ENCODE data around the gene ADAMTSL2. TPM values are rescaled to one million over a fixed set of nuclear protein-coding genes. Genes with fewer than 3 reads are reported as not detected.
A peak's percentile ranks its signal among the peaks of the same experiment; 100 is the strongest.

ADAMTSL2 gene
- total and polyA plus RNA-seq, 4 experiments from 2014 or later = 0.07 to 0.17 (median 0.09) TPM; not detected in 1

GRCh38 chr9:133597316-133597957 lies 62.9 kb downstream of the ADAMTSL2 start:
- no peak overlapping the region for H3K4me3 Mint-ChIP-seq
- ChIA-PET POLR2A (ENCODE audit: partially characterized antibody) (no interaction called here), CTCF (ENCODE audit: partially characterized antibody) (interaction anchor here (0.6 to 0.9 kb wide), 2 partner anchors 9 to 13 kb away, joined by 3 read pairs; no protein-coding TSS in a partner anchor)
- Histone ChIP-seq H3K27ac (ENCODE audit: low read depth, low read length) (no peak overlapping the region), H3K27me3 (ENCODE audit: insufficient read depth, low read length) (no peaks in the 10 kb centered on the region), H3K36me3 (ENCODE audit: insufficient read depth, low read length) (no peaks in the 10 kb centered on the region), H3K4me1 (ENCODE audit: insufficient read depth, low read length) (no peaks in the 10 kb centered on the region), H3K9me3 (ENCODE audit: control insufficient read depth in 1 of 2, low read length in 2 of 2) (peaks cover 0 to 8% of the 10 kb centered on the region in 2 donors), H3K4me3 (ENCODE audit: low read length in 2 of 2) (no peak overlapping the region)
- peaks cover 0 to 3% of the 10 kb centered on the region in 2 donors for H3K27me3 Mint-ChIP-seq
- peaks cover 2 to 9% of the 10 kb centered on the region in 2 donors for H3K36me3 Mint-ChIP-seq
- peak overlapping the region in 1 of 7 donors; percentile 11 for H3K27ac Mint-ChIP-seq
- no peaks in the 10 kb centered on the region for H3K4me1 Mint-ChIP-seq
- DNase-seq = no peak
- intact Hi-C loops (cut with micrococcal nuclease) = no loop called here
- H3K9me3 Mint-ChIP-seq = peaks cover 0 to 17% (median 12%) of the 10 kb centered on the region in 8 donors

DNA sequence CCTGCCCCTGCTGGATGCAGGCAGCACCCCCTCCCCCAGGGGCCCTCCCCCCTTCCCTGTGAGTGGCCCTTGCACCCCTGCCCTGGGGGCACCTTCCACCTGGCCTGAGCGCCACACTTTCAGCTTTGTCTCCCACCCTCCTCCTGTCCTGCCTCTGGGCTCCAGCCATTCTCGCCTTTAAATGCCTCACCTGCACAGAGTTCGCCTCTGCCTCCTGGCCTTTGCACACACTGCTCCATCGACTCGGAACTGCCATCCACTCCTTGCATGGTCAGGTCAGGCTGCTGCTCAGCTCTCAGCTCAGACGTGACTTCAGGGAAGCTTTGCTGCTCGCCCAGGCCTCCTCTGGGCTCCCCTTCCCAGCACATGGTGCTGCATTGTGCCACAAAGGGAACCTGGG lies 64.5 kb downstream of the ADAMTSL2 start:
- no peaks in the 10 kb centered on the region for H3K4me1 Mint-ChIP-seq
- intact Hi-C loops (cut with micrococcal nuclease) = no loop called here
- ChIA-PET CTCF (ENCODE audit: partially characterized antibody) (interaction anchor here (0.6 kb wide), 1 partner anchor 32 kb away, joined by 3 read pairs; no protein-coding TSS in a partner anchor), POLR2A (ENCODE audit: partially characterized antibody) (no interaction called here)
- H3K27ac Mint-ChIP-seq = no peak overlapping the region
- no peaks in the 10 kb centered on the region for H3K27me3 ChIP-seq (ENCODE audit: insufficient read depth, low read length)
- DNase-seq = no peak
- peaks cover 0 to 17% (median 12%) of the 10 kb centered on the region in 8 donors for H3K9me3 Mint-ChIP-seq
- no peak overlapping the region for H3K4me3 Mint-ChIP-seq
- no peaks in the 10 kb centered on the region for H3K4me1 ChIP-seq (ENCODE audit: insufficient read depth, low read length)
- H3K9me3 ChIP-seq (ENCODE audit: control insufficient read depth in 1 of 2, low read length in 2 of 2) = peaks cover 0 to 8% of the 10 kb centered on the region in 2 donors
- peaks cover 0 to 3% of the 10 kb centered on the region in 2 donors for H3K27me3 Mint-ChIP-seq
- no peak overlapping the region for H3K27ac ChIP-seq (ENCODE audit: low read depth, low read length)
- H3K4me3 ChIP-seq (ENCODE audit: low read length in 2 of 2) = no peak overlapping the region
- H3K36me3 ChIP-seq (ENCODE audit: insufficient read depth, low read length) = no peaks in the 10 kb centered on the region
- H3K36me3 Mint-ChIP-seq = peaks cover 2 to 9% of the 10 kb centered on the region in 2 donors

DNA sequence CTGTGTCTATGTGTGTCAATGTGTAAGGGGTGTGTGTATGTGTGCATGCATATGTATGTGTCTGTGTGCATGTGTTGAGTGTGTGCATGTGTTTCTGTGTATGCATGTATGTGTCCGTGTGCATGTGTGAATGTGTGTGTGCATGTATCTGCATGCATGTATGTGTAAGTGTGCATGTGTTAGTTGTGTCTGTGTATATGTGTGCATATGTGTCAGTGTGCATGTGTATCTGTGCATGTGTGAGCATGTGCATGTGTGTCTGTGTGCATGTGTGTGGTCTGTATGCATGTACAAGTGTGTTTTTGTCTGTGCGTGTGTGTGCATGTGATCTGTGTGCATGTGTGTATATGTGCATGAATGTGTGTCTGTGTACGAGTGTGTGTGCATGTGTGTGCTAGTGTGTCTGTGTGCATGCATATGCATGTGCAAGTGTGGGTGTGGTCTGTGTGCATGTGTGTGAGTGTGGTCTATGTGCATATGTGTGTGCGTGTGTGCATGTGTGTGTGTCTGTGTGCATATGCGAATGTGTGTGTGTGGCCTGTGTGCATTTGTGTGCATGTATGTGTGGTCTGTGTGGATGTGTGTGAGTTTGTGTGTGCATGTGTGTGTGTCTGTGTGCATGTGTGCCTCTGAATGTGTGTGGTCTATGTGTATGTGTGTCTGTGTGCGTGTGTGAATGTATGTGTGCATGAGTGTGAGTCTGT lies 65.1 kb downstream of the ADAMTSL2 start:
- no peak for DNase-seq
- peaks cover 2 to 9% of the 10 kb centered on the region in 2 donors for H3K36me3 Mint-ChIP-seq
- CTCF ChIA-PET (ENCODE audit: partially characterized antibody) = interaction anchor here (0.6 kb wide), 1 partner anchor 31 kb away, joined by 3 read pairs; no protein-coding TSS in a partner anchor
- no peaks in the 10 kb centered on the region for H3K27me3 ChIP-seq (ENCODE audit: insufficient read depth, low read length)
- intact Hi-C loops (cut with micrococcal nuclease) = no loop called here
- no peaks in the 10 kb centered on the region for H3K4me1 ChIP-seq (ENCODE audit: insufficient read depth, low read length)
- H3K4me3 Mint-ChIP-seq = no peak overlapping the region
- POLR2A ChIA-PET (ENCODE audit: partially characterized antibody) = no interaction called here
- H3K9me3 Mint-ChIP-seq = peaks cover 0 to 17% (median 12%) of the 10 kb centered on the region in 8 donors
- no peak overlapping the region for H3K27ac Mint-ChIP-seq
- H3K27ac ChIP-seq (ENCODE audit: low read depth, low read length) = no peak overlapping the region
- peaks cover 0 to 6% of the 10 kb centered on the region in 2 donors for H3K27me3 Mint-ChIP-seq
- no peak overlapping the region for H3K4me3 ChIP-seq (ENCODE audit: low read length in 2 of 2)
- H3K9me3 ChIP-seq (ENCODE audit: control insufficient read depth in 1 of 2, low read length in 2 of 2) = peaks cover 0 to 8% of the 10 kb centered on the region in 2 donors
- H3K36me3 ChIP-seq (ENCODE audit: insufficient read depth, low read length) = no peaks in the 10 kb centered on the region
- no peaks in the 10 kb centered on the region for H3K4me1 Mint-ChIP-seq

- intact Hi-C loops (cut with micrococcal nuclease) = no loop called here
- no peaks in the 10 kb centered on the region for H3K27me3 ChIP-seq (ENCODE audit: insufficient read depth, low read length)
- H3K36me3 ChIP-seq (ENCODE audit: insufficient read depth, low read length) = no peaks in the 10 kb centered on the region
- no peak overlapping the region for H3K4me3 ChIP-seq (ENCODE audit: low read length in 2 of 2)
- no peak for DNase-seq
- H3K9me3 ChIP-seq (ENCODE audit: control insufficient read depth in 1 of 2, low read length in 2 of 2) = peaks cover 0 to 8% of the 10 kb centered on the region in 2 donors
- H3K4me1 ChIP-seq (ENCODE audit: insufficient read depth, low read length) = no peaks in the 10 kb centered on the region
- Mint-ChIP-seq H3K36me3 (peaks cover 2 to 9% of the 10 kb centered on the region in 2 donors), H3K4me1 (no peaks in the 10 kb centered on the region), H3K27me3 (peaks cover 0 to 5% of the 10 kb centered on the region in 2 donors), H3K9me3 (peaks cover 0 to 16% (median 12%) of the 10 kb centered on the region in 8 donors), H3K27ac (no peak overlapping the region), H3K4me3 (no peak overlapping the region)
- H3K27ac ChIP-seq (ENCODE audit: low read depth, low read length) = no peak overlapping the region
- ChIA-PET CTCF (ENCODE audit: partially characterized antibody) (interaction anchor here (1.5 kb wide), 1 partner anchor 11 kb away, joined by 3 read pairs; no protein-coding TSS in a partner anchor), POLR2A (ENCODE audit: partially characterized antibody) (no interaction called here)
These were observed 66.2 kb downstream of the ADAMTSL2 start for GRCh38 chr9:133600739-133601138.

DNA sequence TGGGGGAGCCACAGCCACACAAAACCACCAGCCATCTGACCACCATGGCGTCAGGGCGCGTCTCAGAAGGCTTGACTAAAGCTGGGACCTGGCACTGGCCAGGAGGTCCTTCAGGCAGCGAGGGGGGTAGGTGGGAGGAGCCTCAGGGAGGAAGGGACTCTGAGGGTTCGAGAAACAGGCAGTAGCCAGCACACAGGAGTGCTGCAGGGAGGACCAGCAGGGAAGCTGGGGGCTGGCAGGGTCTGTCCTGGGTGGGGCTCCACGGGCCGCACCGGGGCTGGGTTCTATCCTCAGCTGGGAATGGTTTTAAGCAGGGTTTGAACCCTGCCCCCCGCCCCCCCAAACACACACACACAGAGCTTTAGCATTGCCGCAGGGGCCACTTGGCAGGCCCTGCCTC lies 67.2 kb downstream of the ADAMTSL2 start:
- Mint-ChIP-seq H3K27me3 (peaks cover 0 to 9% of the 10 kb centered on the region in 2 donors), H3K4me3 (no peak overlapping the region), H3K9me3 (peaks cover 0 to 14% (median 10%) of the 10 kb centered on the region in 8 donors), H3K27ac (no peak overlapping the region), H3K4me1 (no peaks in the 10 kb centered on the region), H3K36me3 (peaks cover 2 to 9% of the 10 kb centered on the region in 2 donors)
- CTCF ChIA-PET (ENCODE audit: partially characterized antibody) = interaction anchor here (0.6 to 1.5 kb wide), 2 partner anchors 12 to 125 kb away, joined by 3 read pairs; no protein-coding TSS in a partner anchor
- Histone ChIP-seq H3K9me3 (ENCODE audit: control insufficient read depth in 1 of 2, low read length in 2 of 2) (peaks cover 0 to 8% of the 10 kb centered on the region in 2 donors), H3K4me3 (ENCODE audit: low read length in 2 of 2) (no peak overlapping the region), H3K27me3 (ENCODE audit: insufficient read depth, low read length) (no peaks in the 10 kb centered on the region), H3K36me3 (ENCODE audit: insufficient read depth, low read length) (no peaks in the 10 kb centered on the region), H3K27ac (ENCODE audit: low read depth, low read length) (no peak overlapping the region), H3K4me1 (ENCODE audit: insufficient read depth, low read length) (no peaks in the 10 kb centered on the region)
- intact Hi-C loops (cut with micrococcal nuclease) = no loop called here
- no peak for DNase-seq
- POLR2A ChIA-PET (ENCODE audit: partially characterized antibody) = no interaction called here

GRCh38 chr9:133602277-133602676 lies 67.8 kb downstream of the ADAMTSL2 start:
- Histone ChIP-seq H3K36me3 (ENCODE audit: insufficient read depth, low read length) (no peaks in the 10 kb centered on the region), H3K27me3 (ENCODE audit: insufficient read depth, low read length) (no peaks in the 10 kb centered on the region), H3K4me3 (ENCODE audit: low read length in 2 of 2) (no peak overlapping the region), H3K4me1 (ENCODE audit: insufficient read depth, low read length) (no peaks in the 10 kb centered on the region), H3K27ac (ENCODE audit: low read depth, low read length) (no peak overlapping the region), H3K9me3 (ENCODE audit: control insufficient read depth in 1 of 2, low read length in 2 of 2) (peaks cover 0 to 3% of the 10 kb centered on the region in 2 donors)
- H3K4me3 Mint-ChIP-seq = no peak overlapping the region
- H3K4me1 Mint-ChIP-seq = no peaks in the 10 kb centered on the region
- peaks cover 0 to 9% of the 10 kb centered on the region in 2 donors for H3K27me3 Mint-ChIP-seq
- H3K27ac Mint-ChIP-seq = no peak overlapping the region
- intact Hi-C loops (cut with micrococcal nuclease) = no loop called here
- H3K36me3 Mint-ChIP-seq = peaks cover under 1 to 4% of the 10 kb centered on the region in 2 donors
- ChIA-PET POLR2A (ENCODE audit: partially characterized antibody) (no interaction called here), CTCF (ENCODE audit: partially characterized antibody) (interaction anchor here (0.6 to 1.4 kb wide), 3 partner anchors 12 to 180 kb away, joined by 3 to 4 read pairs (median 3); no protein-coding TSS in a partner anchor)
- no peak for DNase-seq
- H3K9me3 Mint-ChIP-seq = peaks cover 0 to 8% (median 4%) of the 10 kb centered on the region in 8 donors

Data from CD4-positive, alpha-beta memory T cell (primary cell).